Measurements from ENCODE around the gene ARHGEF38.

DNA sequence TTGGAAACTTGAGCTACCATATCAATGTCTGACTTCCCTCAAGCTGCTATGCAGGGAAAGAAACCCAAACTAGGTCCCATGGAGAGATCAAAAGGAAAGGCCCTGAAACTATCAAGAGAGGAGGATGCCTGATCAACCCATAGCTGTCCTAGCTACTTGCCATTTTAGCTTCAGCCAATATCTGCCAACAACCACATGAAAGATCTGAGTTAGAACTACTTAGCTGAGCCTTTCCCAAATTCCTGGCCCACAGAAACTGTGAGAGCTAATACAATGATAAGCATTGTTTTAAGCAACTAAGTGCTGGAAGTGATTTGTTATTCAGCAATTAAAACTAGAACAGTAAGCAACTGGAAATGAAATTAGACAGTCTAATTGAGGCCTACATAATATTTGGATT is 6.3 kb upstream of the ARHGEF38 start:
- TF ChIP-seq MAX (IDR thresholded peaks at IDR 0.05) (no peak), EGR1 (IDR thresholded peaks at IDR 0.05) (no peak), YY1 (IDR thresholded peaks at IDR 0.05; ENCODE audit: low read depth) (no peak), TAF1 (IDR thresholded peaks at IDR 0.05; ENCODE audit: low read depth) (no peak), EP300 (IDR thresholded peaks at IDR 0.05; ENCODE audit: borderline replicate concordance) (no peak), CEBPB (IDR thresholded peaks at IDR 0.05) (no peak), FOXM1 (IDR thresholded peaks at IDR 0.05; ENCODE audit: borderline replicate concordance, low read depth) (no peak), TCF12 (IDR thresholded peaks at IDR 0.05; ENCODE audit: low read depth) (no peak), USF1 (IDR thresholded peaks at IDR 0.05) (no peak), NFIC (IDR thresholded peaks at IDR 0.05) (no peak), TEAD4 (IDR thresholded peaks at IDR 0.05) (no peak), CREB1 (IDR thresholded peaks at IDR 0.05; ENCODE audit: low read depth) (no peak)
- TF ChIP-seq, protein P1, sequence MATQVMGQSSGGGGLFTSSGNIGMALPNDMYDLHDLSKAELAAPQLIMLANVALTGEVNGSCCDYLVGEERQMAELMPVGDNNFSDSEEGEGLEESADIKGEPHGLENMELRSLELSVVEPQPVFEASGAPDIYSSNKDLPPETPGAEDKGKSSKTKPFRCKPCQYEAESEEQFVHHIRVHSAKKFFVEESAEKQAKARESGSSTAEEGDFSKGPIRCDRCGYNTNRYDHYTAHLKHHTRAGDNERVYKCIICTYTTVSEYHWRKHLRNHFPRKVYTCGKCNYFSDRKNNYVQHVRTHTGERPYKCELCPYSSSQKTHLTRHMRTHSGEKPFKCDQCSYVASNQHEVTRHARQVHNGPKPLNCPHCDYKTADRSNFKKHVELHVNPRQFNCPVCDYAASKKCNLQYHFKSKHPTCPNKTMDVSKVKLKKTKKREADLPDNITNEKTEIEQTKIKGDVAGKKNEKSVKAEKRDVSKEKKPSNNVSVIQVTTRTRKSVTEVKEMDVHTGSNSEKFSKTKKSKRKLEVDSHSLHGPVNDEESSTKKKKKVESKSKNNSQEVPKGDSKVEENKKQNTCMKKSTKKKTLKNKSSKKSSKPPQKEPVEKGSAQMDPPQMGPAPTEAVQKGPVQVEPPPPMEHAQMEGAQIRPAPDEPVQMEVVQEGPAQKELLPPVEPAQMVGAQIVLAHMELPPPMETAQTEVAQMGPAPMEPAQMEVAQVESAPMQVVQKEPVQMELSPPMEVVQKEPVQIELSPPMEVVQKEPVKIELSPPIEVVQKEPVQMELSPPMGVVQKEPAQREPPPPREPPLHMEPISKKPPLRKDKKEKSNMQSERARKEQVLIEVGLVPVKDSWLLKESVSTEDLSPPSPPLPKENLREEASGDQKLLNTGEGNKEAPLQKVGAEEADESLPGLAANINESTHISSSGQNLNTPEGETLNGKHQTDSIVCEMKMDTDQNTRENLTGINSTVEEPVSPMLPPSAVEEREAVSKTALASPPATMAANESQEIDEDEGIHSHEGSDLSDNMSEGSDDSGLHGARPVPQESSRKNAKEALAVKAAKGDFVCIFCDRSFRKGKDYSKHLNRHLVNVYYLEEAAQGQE (IDR thresholded peaks at IDR 0.05; ENCODE audit: low read depth) = no peak
